ENCODE measurements around the gene GPD2.

Gene GPD2

GRCh38 chr2:156435718-156436496, at the start of gene GPD2:
TSS of gene GPD2 (plus strand) at chr2:156436379. CDS start at chr2:156476106, 39,727 bp downstream.
- DNase-seq: peak; percentile 55

DNA sequence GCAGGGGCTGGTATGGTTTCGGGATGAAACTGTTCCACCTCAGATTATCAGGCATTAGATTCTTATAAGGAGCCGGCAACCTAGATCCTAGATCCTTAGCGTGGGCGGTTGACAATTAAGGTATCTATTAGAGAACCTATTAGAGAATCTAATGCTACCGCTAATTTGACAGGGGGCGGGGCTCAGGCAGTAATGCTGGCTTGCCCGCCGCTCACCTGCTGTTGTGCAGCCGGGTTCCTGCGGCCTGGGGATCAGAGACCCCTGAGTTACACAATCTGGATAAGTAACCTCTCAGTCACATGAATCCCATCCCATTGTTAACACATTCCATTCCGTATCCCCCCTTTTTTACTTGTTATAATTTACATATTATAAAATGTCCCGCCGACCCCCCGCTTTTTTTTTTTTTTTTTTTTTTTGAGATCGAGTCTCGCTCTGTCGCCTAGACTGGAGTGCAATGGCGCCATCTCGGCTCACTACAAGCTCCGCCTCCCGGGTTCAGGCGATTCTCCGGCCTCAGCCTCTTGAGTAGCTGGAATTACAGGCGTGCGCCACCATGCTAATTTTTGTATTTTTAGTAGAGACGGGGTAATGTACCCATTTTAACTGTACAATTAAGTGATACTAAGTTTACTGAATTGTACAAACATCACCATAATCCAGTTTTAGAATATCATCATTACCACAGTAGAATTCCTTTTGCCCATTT, 42.0 kb upstream of the GPD2 start:
- DNase-seq: no peak

DNA sequence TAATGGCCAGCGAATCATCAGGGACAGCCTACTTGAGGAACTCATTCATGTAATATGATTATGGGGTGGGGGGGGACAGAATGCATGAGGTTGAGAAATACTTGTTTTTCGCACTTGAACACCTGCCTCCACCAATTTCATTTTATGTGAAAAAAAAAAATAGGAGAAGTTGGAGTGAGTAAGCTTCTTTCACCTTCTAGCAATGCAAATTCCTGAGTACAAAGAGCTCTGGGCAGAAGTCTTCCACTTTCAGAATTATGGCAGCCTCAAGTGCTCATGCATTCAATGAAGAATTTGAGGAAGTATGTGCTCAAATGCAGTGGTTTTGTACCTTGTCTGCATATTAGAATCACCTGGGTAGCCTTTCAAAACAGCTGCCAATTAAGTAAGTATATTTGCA, 40.1 kb upstream of the GPD2 start:
- no peak for DNase-seq

GRCh38 chr2:156397229-156397628, 39.0 kb upstream of the GPD2 start:
- no peak for DNase-seq

- no peak for DNase-seq
Observed at GRCh38 chr2:156398176-156398575, 38.0 kb upstream of the GPD2 start.

DNA sequence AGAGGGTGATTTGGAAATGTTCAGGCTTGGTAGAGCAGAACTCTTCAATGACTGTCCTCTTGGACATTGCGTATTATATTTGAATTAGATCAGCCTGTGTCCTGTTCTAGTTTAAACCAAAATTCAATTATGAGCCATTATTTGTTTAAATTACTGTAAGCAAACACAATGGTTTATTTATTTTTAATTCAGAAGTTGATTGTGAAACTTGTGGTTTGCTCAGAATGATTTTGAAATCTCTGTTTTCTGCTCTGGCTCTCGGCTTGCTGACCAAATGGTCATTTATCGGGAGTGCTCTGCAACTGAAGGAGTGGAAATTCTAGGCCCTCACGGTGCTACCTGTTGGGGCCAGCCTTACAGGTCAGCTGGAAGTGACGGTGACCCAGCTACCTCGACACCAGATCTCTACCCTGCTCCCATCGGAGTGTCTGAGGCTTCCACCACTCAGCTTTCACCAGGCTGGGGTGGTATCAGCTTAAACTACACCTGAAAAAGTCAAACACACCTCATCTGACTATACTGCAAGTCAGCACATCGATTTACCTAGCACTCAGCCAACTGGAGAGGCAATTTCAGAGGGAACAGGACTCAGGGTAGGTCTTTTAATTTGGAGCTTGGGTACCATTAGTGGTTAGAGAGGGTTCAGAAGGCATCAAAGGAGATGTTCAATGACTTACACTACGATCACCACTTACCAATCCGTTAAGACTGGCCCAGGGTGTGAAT, 36.8 kb upstream of the GPD2 start:
- no peak for DNase-seq

DNA sequence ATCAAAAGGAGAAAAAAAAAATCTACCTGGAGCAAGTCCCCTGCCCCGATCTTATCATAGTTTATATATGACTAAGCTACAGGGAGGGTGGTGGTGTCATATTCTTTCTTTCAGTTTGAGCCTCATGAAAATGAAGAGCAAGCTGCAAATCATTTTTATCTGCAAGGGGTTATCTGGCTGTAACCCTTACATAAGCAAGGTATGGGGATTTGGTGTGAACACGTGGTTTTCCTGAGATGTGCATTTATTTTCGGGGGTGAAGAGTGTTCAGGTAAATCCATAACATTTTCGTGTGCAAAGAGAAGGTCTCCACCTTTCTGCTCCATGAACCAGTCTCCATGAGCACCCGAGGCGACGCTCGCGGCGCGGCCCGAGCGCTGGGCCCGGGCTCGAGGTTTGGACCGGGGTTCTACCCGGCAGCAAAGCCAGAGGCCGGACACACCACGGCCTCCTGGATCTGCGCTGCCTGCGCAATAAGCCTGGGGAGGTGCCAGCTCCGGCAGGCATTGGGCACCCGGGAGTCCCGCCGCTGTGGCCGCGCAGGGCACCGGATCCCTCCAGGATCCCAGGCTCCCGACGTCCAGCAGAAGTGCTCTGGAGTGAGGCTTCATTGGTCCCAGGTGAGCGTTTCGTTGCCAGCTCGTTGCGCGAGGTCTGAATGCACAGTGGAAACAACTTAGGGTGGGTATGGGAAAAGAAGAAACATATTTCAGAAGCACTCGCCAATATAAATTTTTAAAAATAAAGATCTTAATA, 36.1 kb upstream of the GPD2 start:
- DNase-seq: no peak

GRCh38 chr2:156400706-156401678, 35.2 kb upstream of the GPD2 start:
- DNase-seq: peak; percentile 79

GRCh38 chr2:156401861-156402260, 34.3 kb upstream of the GPD2 start:
- DNase-seq: no peak

GRCh38 chr2:156405586-156405985, 30.6 kb upstream of the GPD2 start:
- no peak for DNase-seq

DNA sequence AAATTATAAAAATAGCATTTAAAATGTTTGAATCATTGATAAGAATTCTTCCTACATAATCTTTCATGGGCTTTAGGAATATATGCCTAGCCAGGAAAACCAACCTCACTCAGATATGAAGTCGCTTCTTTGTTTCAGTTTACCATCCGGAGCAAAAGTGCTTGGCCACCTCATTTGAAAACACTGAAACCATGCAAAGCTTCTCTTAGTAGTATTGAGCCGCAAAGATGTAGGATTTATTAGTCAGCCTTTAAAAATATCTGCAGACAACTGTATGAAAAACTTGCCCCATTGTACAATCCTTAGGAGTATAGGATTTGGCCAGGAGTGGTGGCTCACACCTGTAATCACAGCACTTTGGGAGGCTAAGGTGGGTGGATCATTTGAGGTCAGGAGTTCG, 24.3 kb upstream of the GPD2 start:
- no peak for DNase-seq

GRCh38 chr2:156421851-156422250, 14.3 kb upstream of the GPD2 start:
- DNase-seq: no peak

DNA sequence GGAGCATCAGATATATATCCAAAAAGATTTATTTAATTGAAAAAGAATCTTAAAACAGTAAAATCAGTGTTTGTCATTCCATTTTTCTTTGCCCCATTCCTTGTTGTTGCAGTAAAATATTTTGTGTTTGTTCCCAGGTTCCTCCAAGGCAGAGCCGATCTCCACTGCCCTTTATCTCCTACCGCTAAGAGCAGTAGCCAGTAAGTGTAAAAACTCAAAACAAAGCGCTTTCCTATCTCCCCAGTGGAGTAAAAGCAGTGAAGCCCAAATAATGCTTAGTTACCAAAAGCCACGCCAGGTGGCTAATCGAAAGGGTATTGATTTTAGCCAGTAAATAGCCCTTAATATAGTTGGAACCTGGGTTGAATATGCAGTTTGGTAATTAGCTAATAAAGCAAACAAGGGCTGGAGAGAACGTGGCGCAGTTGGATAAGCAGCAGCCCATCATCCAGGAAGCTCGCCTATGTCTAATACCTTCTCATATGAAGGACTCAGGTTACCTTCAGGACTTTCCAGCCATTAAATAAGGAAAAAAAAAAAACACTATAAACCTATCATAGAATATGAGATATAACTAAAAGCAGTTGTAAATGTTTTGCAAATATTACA, 12.4 kb upstream of the GPD2 start:
- no peak for DNase-seq

- DNase-seq: no peak
Observed at GRCh38 chr2:156427074-156427473, 9.1 kb upstream of the GPD2 start.

- DNase-seq: no peak
Observed at GRCh38 chr2:156429211-156429610, 7.0 kb upstream of the GPD2 start.

DNA sequence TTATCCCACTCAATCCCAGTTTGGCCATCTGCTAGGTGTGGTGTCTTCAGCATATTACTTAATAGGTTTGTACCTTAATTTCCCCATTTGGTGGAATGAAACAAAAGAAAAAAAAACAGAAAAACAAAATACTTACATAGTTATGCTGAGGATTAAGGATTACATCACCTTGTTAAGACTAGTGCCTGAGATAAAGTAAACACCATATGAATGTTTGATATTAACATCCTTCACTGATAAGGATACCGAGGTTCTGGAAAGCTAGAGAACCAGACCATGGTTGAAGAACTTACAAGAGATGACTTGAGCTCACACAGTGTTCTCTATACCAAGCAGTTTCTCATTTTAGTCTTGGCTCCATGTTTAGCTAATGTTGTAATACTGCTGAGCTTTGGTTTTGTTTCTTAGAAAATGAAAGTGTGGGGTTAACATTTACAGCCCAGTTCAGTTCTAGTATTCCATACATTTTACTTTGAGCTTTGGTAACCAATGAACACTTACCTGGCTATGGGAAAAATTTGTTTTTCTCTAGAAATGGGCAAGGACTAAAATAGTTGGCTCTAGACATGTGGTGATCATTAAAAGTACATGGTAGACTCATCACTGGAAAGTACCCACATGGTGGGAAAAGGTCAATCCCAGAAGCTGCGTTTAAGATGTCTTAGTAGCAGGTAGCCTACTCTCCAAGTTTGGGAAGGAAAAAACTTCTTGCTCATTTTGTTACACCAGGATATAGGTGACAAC, 5.8 kb upstream of the GPD2 start:
- no peak for DNase-seq

DNA sequence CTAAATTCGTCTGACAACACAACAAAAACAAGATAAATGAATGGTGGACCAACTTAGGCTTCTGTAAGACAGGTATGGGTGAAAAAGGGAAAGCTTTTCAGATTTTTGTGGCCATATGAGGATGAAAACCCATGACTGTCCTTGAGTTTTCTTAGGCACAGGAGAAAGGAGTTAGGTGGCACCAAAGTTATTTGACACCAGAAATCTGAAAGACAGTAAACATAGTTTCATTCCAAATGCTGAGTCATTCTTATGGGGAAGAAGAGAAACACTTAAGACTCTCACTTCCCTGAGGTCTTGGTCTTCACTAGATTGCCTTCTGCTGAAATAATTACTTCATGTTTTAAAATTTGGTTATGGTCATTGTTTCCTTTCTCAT, 5.2 kb upstream of the GPD2 start:
- no peak for DNase-seq

DNA sequence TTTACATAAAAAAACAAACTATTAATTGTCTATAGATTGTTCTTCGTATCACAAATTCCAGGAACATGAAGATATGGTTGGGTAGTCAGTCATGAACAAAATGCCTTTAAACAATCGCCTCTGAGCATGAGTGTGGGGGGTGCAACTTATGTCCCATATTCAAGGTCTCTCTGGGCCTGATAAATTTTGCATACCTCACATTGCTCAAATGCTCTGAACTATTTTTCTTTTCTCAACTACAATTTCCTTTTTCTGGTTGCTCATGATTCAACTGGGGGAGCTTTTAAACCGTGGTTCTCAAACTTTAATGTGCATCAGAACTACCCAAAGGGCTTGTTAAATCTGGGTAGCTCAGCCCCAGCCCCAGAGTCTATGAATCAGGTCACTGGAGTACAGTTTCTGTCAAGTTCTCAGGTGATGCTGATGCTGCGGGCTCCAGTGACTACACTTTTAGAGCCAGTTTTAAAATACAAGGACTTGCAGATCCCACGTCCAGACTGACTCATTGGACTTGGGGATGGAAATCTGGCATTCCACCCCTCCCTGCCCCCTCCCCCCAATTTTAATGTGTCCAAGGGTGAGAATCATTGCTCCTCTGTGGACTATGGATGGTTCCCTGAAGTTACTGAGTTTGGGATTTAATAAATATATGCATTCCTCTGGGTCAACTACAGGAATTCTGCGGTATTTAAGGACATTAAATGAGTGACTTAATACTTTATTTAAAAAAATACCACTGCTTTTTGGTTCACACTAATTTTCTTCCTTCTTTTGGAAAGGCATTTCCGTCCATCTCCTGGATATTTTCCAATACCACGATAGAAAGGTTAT, 1.5 kb upstream of the GPD2 start:
- DNase-seq: no peak

GRCh38 chr2:156435396-156435717, 822 bp upstream of the GPD2 start:
- DNase-seq: no peak

All from activated gamma-delta T cell treated with Interleukin-2 at 50 U/mL for 16 hours (primary cell).